ENCODE measurements around the gene GLIPR1L1. TPM values are rescaled to one million over a fixed set of nuclear protein-coding genes. Genes with fewer than 3 reads are reported as not detected.

GLIPR1L1 gene
- total RNA-seq, 2 experiments from 2014 or later, result not detected

DNA sequence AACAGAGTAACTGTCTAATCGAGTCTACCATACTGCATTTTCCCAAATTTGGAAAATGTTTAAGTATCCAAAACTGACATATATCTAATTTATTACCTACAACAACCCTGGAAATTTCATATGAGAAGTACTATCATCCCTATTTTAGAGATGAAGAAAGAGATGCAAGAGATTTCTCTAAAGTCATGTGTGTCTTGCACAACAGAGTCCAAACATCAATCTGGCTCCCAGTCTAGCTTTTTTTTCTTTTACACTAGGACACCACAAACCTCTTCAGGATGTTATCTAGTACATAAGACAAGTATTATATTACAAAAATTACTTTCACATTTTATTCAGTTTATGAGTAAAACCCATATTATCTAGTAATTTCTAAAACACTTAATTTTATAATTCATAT lies 43.5 kb upstream of the GLIPR1L1 start:
- no peak overlapping the region for H3K27ac Mint-ChIP-seq
- CTCF ChIA-PET, result no interaction called here
- DNase-seq (no peak), ATAC-seq (ENCODE audit: poor library complexity) (no peak)
- no peaks in the 10 kb centered on the region for H3K36me3 Mint-ChIP-seq (ENCODE audit: low read depth)
- intact Hi-C loops (cut with DNase I, micrococcal nuclease), result no loop called here
- H3K9me3 Mint-ChIP-seq, result no peaks in the 10 kb centered on the region
- TF ChIP-seq, protein P1, sequence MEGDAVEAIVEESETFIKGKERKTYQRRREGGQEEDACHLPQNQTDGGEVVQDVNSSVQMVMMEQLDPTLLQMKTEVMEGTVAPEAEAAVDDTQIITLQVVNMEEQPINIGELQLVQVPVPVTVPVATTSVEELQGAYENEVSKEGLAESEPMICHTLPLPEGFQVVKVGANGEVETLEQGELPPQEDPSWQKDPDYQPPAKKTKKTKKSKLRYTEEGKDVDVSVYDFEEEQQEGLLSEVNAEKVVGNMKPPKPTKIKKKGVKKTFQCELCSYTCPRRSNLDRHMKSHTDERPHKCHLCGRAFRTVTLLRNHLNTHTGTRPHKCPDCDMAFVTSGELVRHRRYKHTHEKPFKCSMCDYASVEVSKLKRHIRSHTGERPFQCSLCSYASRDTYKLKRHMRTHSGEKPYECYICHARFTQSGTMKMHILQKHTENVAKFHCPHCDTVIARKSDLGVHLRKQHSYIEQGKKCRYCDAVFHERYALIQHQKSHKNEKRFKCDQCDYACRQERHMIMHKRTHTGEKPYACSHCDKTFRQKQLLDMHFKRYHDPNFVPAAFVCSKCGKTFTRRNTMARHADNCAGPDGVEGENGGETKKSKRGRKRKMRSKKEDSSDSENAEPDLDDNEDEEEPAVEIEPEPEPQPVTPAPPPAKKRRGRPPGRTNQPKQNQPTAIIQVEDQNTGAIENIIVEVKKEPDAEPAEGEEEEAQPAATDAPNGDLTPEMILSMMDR (IDR thresholded peaks at IDR 0.05), result no peak
- no peaks in the 10 kb centered on the region for H3K4me1 Mint-ChIP-seq (ENCODE audit: low read depth)
- no peaks in the 10 kb centered on the region for H3K27me3 Mint-ChIP-seq
- H3K4me3 Mint-ChIP-seq, result no peak overlapping the region
- Histone ChIP-seq H3K27me3 (ENCODE audit: control insufficient read depth in 1 of 2, insufficient read depth in 2 of 2, low read length in 2 of 2) (no peaks in the 10 kb centered on the region), H3K4me1 (ENCODE audit: insufficient read depth, low read length) (no peaks in the 10 kb centered on the region), H3K9me3 (ENCODE audit: control insufficient read depth in 1 of 2, insufficient read depth in 1 of 2, low read length in 2 of 2) (no peaks in the 10 kb centered on the region), H3K4me3 (ENCODE audit: low read length) (no peak overlapping the region), H3K36me3 (ENCODE audit: insufficient read depth, low read length) (no peaks in the 10 kb centered on the region), H3K27ac (ENCODE audit: low read depth in 1 of 2, low read length in 2 of 2) (no peak overlapping the region)
- POLR2A ChIA-PET, result no interaction called here

DNA sequence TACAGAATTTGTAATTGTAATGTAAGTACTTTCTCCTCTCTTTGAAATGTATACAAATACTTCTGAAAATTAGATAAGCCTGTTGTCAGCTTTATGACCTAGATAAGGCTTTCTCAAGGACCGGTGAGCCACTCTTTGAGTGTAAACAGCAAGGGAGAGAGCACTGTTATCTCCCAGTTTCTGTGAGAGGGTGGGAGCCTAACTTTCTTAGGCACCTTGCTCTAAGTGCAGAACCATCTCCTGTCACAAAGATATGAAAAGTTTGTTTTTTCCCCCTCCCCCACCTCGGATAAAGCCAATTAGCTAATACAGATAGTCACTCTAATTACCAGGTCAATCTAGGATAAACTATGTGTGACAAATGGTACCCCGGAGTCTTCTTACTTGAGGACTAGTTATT lies 40.1 kb upstream of the GLIPR1L1 start:
- H3K27me3 ChIP-seq (ENCODE audit: control insufficient read depth in 1 of 2, insufficient read depth in 2 of 2, low read length in 2 of 2), result no peaks in the 10 kb centered on the region
- TF ChIP-seq, protein P1 (IDR thresholded peaks at IDR 0.05), result no peak
- no peak for ATAC-seq (ENCODE audit: poor library complexity)
- no peaks in the 10 kb centered on the region for H3K4me1 ChIP-seq (ENCODE audit: insufficient read depth, low read length)
- no peaks in the 10 kb centered on the region for H3K9me3 Mint-ChIP-seq
- CTCF ChIA-PET, result no interaction called here
- H3K4me1 Mint-ChIP-seq (ENCODE audit: low read depth), result no peaks in the 10 kb centered on the region
- no peak overlapping the region for H3K27ac ChIP-seq (ENCODE audit: low read depth in 1 of 2, low read length in 2 of 2)
- no peak overlapping the region for H3K4me3 ChIP-seq (ENCODE audit: low read length)
- H3K4me3 Mint-ChIP-seq, result no peak overlapping the region
- intact Hi-C loops (cut with DNase I, micrococcal nuclease), result no loop called here
- no peaks in the 10 kb centered on the region for H3K27me3 Mint-ChIP-seq
- H3K36me3 ChIP-seq (ENCODE audit: insufficient read depth, low read length), result no peaks in the 10 kb centered on the region
- H3K27ac Mint-ChIP-seq, result no peak overlapping the region
- DNase-seq, result no peak
- no peaks in the 10 kb centered on the region for H3K36me3 Mint-ChIP-seq (ENCODE audit: low read depth)
- no peaks in the 10 kb centered on the region for H3K9me3 ChIP-seq (ENCODE audit: control insufficient read depth in 1 of 2, insufficient read depth in 1 of 2, low read length in 2 of 2)
- POLR2A ChIA-PET, result no interaction called here

DNA sequence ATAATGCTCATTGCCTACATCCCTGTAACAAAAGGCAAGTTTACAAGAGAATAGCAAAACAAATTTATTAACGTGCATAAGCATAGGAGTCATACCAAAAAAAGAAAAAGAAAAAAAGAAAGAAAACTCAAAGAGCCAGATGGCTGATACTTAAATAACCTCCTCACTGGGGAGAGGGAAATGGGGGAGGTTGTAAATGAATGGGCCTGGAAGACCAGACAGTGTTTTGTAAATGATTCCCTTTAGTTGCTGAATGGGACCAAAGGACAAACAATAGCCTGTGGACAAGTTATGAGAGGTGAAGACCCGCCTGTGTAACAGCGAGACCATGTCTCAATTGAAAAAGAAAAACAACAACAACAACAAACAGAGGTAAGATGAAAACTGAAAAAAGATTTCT lies 39.7 kb upstream of the GLIPR1L1 start:
- ChIA-PET POLR2A (no interaction called here), CTCF (interaction anchor here (1.0 kb wide), 1 partner anchor 10 kb away, joined by 4 read pairs; no protein-coding TSS in a partner anchor)
- ATAC-seq (ENCODE audit: poor library complexity) (no peak), DNase-seq (no peak)
- Histone ChIP-seq H3K36me3 (ENCODE audit: insufficient read depth, low read length) (no peaks in the 10 kb centered on the region), H3K4me1 (ENCODE audit: insufficient read depth, low read length) (no peaks in the 10 kb centered on the region), H3K9me3 (ENCODE audit: control insufficient read depth in 1 of 2, insufficient read depth in 1 of 2, low read length in 2 of 2) (no peaks in the 10 kb centered on the region), H3K27me3 (ENCODE audit: control insufficient read depth in 1 of 2, insufficient read depth in 2 of 2, low read length in 2 of 2) (no peaks in the 10 kb centered on the region), H3K27ac (ENCODE audit: low read depth in 1 of 2, low read length in 2 of 2) (no peak overlapping the region), H3K4me3 (ENCODE audit: low read length) (no peak overlapping the region)
- intact Hi-C loops (cut with DNase I, micrococcal nuclease), result no loop called here
- H3K27ac Mint-ChIP-seq, result no peak overlapping the region
- no peaks in the 10 kb centered on the region for H3K27me3 Mint-ChIP-seq
- no peaks in the 10 kb centered on the region for H3K4me1 Mint-ChIP-seq (ENCODE audit: low read depth)
- no peaks in the 10 kb centered on the region for H3K36me3 Mint-ChIP-seq (ENCODE audit: low read depth)
- no peak overlapping the region for H3K4me3 Mint-ChIP-seq
- TF ChIP-seq, protein P1 (IDR thresholded peaks at IDR 0.05), result no peak
- H3K9me3 Mint-ChIP-seq, result no peaks in the 10 kb centered on the region
